Measurements from ENCODE around the gene RTN4RL2. TPM values are rescaled to one million over a fixed set of nuclear protein-coding genes. Genes with fewer than 3 reads are reported as not detected.

The RTN4RL2 gene
- total RNA-seq, result 0.22 TPM in 1 of 2 replicates, not detected in the other

GRCh38 chr11:57460022-57460757 is at the start of gene RTN4RL2:
Gene RTN4RL2 (plus strand): TSS chr11:57460528. CDS start chr11:57460866, 338 bp downstream.

GRCh38 chr11:57426929-57427726 is 33.2 kb upstream of the RTN4RL2 start, which contains the start of gene SLC43A3:
Gene SLC43A3 (minus strand): TSS chr11:57427121. CDS start chr11:57426172, 949 bp downstream.

GRCh38 chr11:57515332-57516060 is 55.2 kb downstream of the RTN4RL2 start, which contains the start of gene SLC43A1:
Gene SLC43A1 (minus strand): TSS chr11:57515702. CDS start chr11:57514111, 1,591 bp downstream.

Small RNA genes lying within 50 kb of the gene (small RNA-seq; reads per million reads assigned to genes)
- gene RNA5SP341, result not detected

Other genes with a start within 250 kb of the RTN4RL2 start
- gene APLNR, start 223.3 kb upstream of the RTN4RL2 start, total RNA-seq, result not detected in 2 replicates
- 138 and 190 TPM in 2 replicates for gene TNKS1BP1, start 135.6 kb upstream of the RTN4RL2 start, total RNA-seq
- gene SSRP1, start 124.6 kb upstream of the RTN4RL2 start, total RNA-seq, result 48.3 and 76.0 TPM in 2 replicates
- gene P2RX3, start 122.2 kb upstream of the RTN4RL2 start, total RNA-seq, result not detected in 2 replicates
- gene PRG3, start 79.4 kb upstream of the RTN4RL2 start, total RNA-seq, result not detected in 2 replicates
- gene PRG2, start 69.9 kb upstream of the RTN4RL2 start, total RNA-seq, result not detected in 2 replicates
- 5.9 and 6.2 TPM in 2 replicates for gene SLC43A3, start 33.4 kb upstream of the RTN4RL2 start, total RNA-seq
- 1.2 and 1.6 TPM in 2 replicates for gene SLC43A1, start 55.2 kb downstream of the RTN4RL2 start, total RNA-seq
- gene TIMM10, start 70.2 kb downstream of the RTN4RL2 start, total RNA-seq, result 16.8 and 19.6 TPM in 2 replicates
- not detected in 2 replicates for gene SMTNL1, start 77.1 kb downstream of the RTN4RL2 start, total RNA-seq
- 0.33 and 3.1 TPM in 2 replicates for gene UBE2L6, start 107.1 kb downstream of the RTN4RL2 start, total RNA-seq
- 0.65 and 13.7 TPM in 2 replicates for gene SERPING1, start 137.2 kb downstream of the RTN4RL2 start, total RNA-seq
- gene YPEL4, start 189.4 kb downstream of the RTN4RL2 start, total RNA-seq, result 0.33 and 0.39 TPM in 2 replicates
- 16.9 and 17.5 TPM in 2 replicates for gene CLP1, start 197.2 kb downstream of the RTN4RL2 start, total RNA-seq
- 38.1 and 62.9 TPM in 2 replicates for gene ZDHHC5, start 207.6 kb downstream of the RTN4RL2 start, total RNA-seq